Stomach (tissue), 4 donors: ENCODE measurements around the gene TBPL1.

Experiments
- POLR2A ChIP-seq, 4 donors: fragments of 450-650 bp; IDR thresholded peaks; one replicate each; pipeline ENCODE4 v1.6.1; 2016; ENCODE audit warnings: antibody characterized with exemption in 4 of 4, control low read depth in 2 of 4, mild to moderate bottlenecking in 1 of 4, moderate library complexity in 1 of 4
- POLR2AphosphoS5 ChIP-seq, 3 donors: sonication (generic); formaldehyde crosslinking; IDR thresholded peaks; one replicate each; pipeline ENCODE4 v1.6.1; 2016; ENCODE audit warnings: antibody characterized with exemption in 3 of 3
- TF ChIP-seq, protein P1 (sequence below), 7 experiments: fragments of 450-650 bp in 4 of 7; fragments of 200-600 bp in 3 of 7; sonication (generic) in 3 of 7; IDR thresholded peaks; one replicate each; pipeline ENCODE4 v1.5.1; 2016 to 2019; ENCODE audit warnings: antibody characterized with exemption in 7 of 7, control low read depth in 2 of 7, mild to moderate bottlenecking in 1 of 7

DNA sequence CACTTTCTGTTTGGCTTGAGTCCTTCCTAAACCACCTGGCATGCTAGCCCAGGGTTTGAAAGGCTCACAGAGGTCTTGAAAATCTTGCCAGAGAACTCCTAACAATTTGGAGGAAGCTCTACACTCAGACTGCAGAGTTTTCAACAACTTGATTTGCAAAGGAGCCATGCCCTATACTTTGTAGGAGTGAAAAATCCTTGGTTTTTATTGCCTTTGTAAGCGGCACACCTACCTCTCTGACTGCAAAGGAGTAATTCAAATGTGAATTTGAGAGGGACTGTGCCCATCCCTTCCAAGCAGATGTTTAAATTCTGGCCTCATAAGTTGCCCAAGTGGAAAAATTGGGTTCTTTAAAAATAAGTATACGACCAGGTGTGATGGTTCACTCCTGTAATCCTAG, 58.0 kb downstream of the TBPL1 start:
- TF ChIP-seq, protein P1, sequence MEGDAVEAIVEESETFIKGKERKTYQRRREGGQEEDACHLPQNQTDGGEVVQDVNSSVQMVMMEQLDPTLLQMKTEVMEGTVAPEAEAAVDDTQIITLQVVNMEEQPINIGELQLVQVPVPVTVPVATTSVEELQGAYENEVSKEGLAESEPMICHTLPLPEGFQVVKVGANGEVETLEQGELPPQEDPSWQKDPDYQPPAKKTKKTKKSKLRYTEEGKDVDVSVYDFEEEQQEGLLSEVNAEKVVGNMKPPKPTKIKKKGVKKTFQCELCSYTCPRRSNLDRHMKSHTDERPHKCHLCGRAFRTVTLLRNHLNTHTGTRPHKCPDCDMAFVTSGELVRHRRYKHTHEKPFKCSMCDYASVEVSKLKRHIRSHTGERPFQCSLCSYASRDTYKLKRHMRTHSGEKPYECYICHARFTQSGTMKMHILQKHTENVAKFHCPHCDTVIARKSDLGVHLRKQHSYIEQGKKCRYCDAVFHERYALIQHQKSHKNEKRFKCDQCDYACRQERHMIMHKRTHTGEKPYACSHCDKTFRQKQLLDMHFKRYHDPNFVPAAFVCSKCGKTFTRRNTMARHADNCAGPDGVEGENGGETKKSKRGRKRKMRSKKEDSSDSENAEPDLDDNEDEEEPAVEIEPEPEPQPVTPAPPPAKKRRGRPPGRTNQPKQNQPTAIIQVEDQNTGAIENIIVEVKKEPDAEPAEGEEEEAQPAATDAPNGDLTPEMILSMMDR (IDR thresholded peaks at IDR 0.05), result no peak
- TF ChIP-seq POLR2A (IDR thresholded peaks at IDR 0.05), result no peak
- no peak for TF ChIP-seq POLR2AphosphoS5 (IDR thresholded peaks at IDR 0.05)
